HUES64 (cell line): ENCODE results near the gene RNF213.
A peak's percentile ranks its signal among the peaks of the same experiment; 100 is the strongest.
"Not testable (repeated sequence)": the region's sequence is repeated elsewhere in the genome, so short reads cannot be mapped to it uniquely, and the experiment has no call there.

ENCODE experiments used
- H3K27ac ChIP-seq: 2 replicates; pipeline ENCODE4 v1.7.0; 2013; ENCODE audit warnings: low read depth, low read length, inconsistent platforms
- H3K27me3 ChIP-seq: 2 replicates; pipeline ENCODE4 v1.6.1; 2013; ENCODE audit warnings: mild to moderate bottlenecking, low read length; ENCODE audit not compliant: insufficient read depth
- H3K36me3 ChIP-seq: 2 replicates; pipeline ENCODE4 v1.6.1; 2013; ENCODE audit warnings: mild to moderate bottlenecking, low read length; ENCODE audit not compliant: insufficient read depth
- H3K4me1 ChIP-seq: 2 replicates; pipeline ENCODE4 v1.6.1; 2013; ENCODE audit warnings: mild to moderate bottlenecking, low read length, moderate library complexity; ENCODE audit not compliant: insufficient read depth
- H3K4me3 ChIP-seq: 2 replicates; pipeline ENCODE4 v1.5.1; 2013; ENCODE audit warnings: mild to moderate bottlenecking, low read length, moderate library complexity
- H3K9ac ChIP-seq: 2 replicates; pipeline ENCODE4 v1.6.1; 2013; ENCODE audit warnings: mild to moderate bottlenecking, low read depth, low read length
- H3K9me3 ChIP-seq: 2 replicates; pipeline ENCODE4 v1.6.1; 2013; ENCODE audit warnings: low read depth, low read length; ENCODE audit not compliant: insufficient read depth
- WGBS: fragments of 150-250, 120-280 bp; methylation state at CpG from one replicate; pipeline ENCODE4 v1.1.7; 2013; ENCODE audit warnings: missing lambda C conversion rate; 5-methylcytosine and 5-hydroxymethylcytosine counted together

RNF213 gene

GRCh38 chr17:80388601-80389000, 127.9 kb downstream of the RNF213 start:
- peaks cover 83% of the 10 kb centered on the region for H3K36me3 ChIP-seq
- 94% methylated on average over 10 of the region's 10 CpGs for WGBS

GRCh38 chr17:80389011-80389995, 128.7 kb downstream of the RNF213 start:
- Histone ChIP-seq H3K9ac (no peak overlapping the region), H3K4me1 (no peaks in the 10 kb centered on the region), H3K4me3 (no peak overlapping the region), H3K9me3 (no peaks in the 10 kb centered on the region), H3K36me3 (peaks cover 83% of the 10 kb centered on the region), H3K27me3 (no peaks in the 10 kb centered on the region), H3K27ac (no peak overlapping the region)
- 94% methylated on average over 22 of the region's 22 CpGs for WGBS

More at GRCh38 chr17:80388601-80389000, 127.9 kb downstream of the RNF213 start:
- Histone ChIP-seq H3K9ac (no peak overlapping the region), H3K27me3 (no peaks in the 10 kb centered on the region), H3K4me1 (no peaks in the 10 kb centered on the region), H3K4me3 (no peak overlapping the region), H3K27ac (no peak overlapping the region), H3K9me3 (no peaks in the 10 kb centered on the region)

GRCh38 chr17:80393241-80393890, 132.7 kb downstream of the RNF213 start:
- H3K4me1 ChIP-seq = peaks cover 13% of the 10 kb centered on the region; the same call in 1 of the 2 replicates
- H3K27ac ChIP-seq = no peak overlapping the region
- H3K4me3 ChIP-seq = no peak overlapping the region
- peaks cover 52% of the 10 kb centered on the region for H3K36me3 ChIP-seq
- no peaks in the 10 kb centered on the region for H3K9me3 ChIP-seq
- H3K9ac ChIP-seq = no peak overlapping the region
- WGBS = 94% methylated on average over 15 of the region's 15 CpGs
- H3K27me3 ChIP-seq = no peaks in the 10 kb centered on the region

GRCh38 chr17:80393961-80394360, 133.3 kb downstream of the RNF213 start:
- Histone ChIP-seq H3K27ac (no peak overlapping the region), H3K9ac (no peak overlapping the region), H3K4me3 (no peak overlapping the region), H3K36me3 (peaks cover 46% of the 10 kb centered on the region), H3K4me1 (peaks cover 14% of the 10 kb centered on the region; the same call in 1 of the 2 replicates), H3K27me3 (no peaks in the 10 kb centered on the region), H3K9me3 (no peaks in the 10 kb centered on the region)
- 95% methylated on average over 4 of the region's 4 CpGs for WGBS

GRCh38 chr17:80394629-80395216, 134.1 kb downstream of the RNF213 start:
- H3K4me3 ChIP-seq = no peak overlapping the region
- peaks cover 18% of the 10 kb centered on the region; the same call in 1 of the 2 replicates for H3K4me1 ChIP-seq
- H3K36me3 ChIP-seq = peaks cover 39% of the 10 kb centered on the region
- H3K27ac ChIP-seq = no peak overlapping the region
- WGBS = 82% methylated on average over 11 of the region's 11 CpGs
- H3K9me3 ChIP-seq = no peaks in the 10 kb centered on the region
- no peaks in the 10 kb centered on the region for H3K27me3 ChIP-seq
- no peak overlapping the region for H3K9ac ChIP-seq

- 84% methylated on average over 15 of the region's 15 CpGs for WGBS
- Histone ChIP-seq H3K27ac (no peak overlapping the region), H3K4me3 (no peak overlapping the region), H3K9ac (no peak overlapping the region), H3K9me3 (no peaks in the 10 kb centered on the region), H3K36me3 (peaks cover 30% of the 10 kb centered on the region), H3K27me3 (no peaks in the 10 kb centered on the region), H3K4me1 (peaks cover 18% of the 10 kb centered on the region; the same call in 1 of the 2 replicates)
These were observed 134.9 kb downstream of the RNF213 start for GRCh38 chr17:80395402-80396151.

- H3K9ac ChIP-seq = no peak overlapping the region
- 73% methylated on average over 8 of the region's 9 CpGs for WGBS
- H3K4me1 ChIP-seq = peaks cover 18% of the 10 kb centered on the region; the same call in 1 of the 2 replicates
- H3K27me3 ChIP-seq = no peaks in the 10 kb centered on the region
- H3K9me3 ChIP-seq = no peaks in the 10 kb centered on the region
- peaks cover 24% of the 10 kb centered on the region for H3K36me3 ChIP-seq
- no peak overlapping the region for H3K4me3 ChIP-seq
- H3K27ac ChIP-seq = no peak overlapping the region
These were observed 135.7 kb downstream of the RNF213 start for GRCh38 chr17:80396157-80397033.

GRCh38 chr17:80397034-80397387, 136.4 kb downstream of the RNF213 start:
- 91% methylated on average over 6 of the region's 6 CpGs for WGBS
- H3K9ac ChIP-seq = peak overlapping the region; percentile 36; the same call in 1 of the 2 replicates

GRCh38 chr17:80397686-80398085, 137.0 kb downstream of the RNF213 start:
- H3K4me3 ChIP-seq = no peak overlapping the region
- H3K4me1 ChIP-seq = peaks cover 18% of the 10 kb centered on the region; the same call in 1 of the 2 replicates
- H3K9ac ChIP-seq = no peak overlapping the region
- H3K9me3 ChIP-seq = no peaks in the 10 kb centered on the region
- H3K36me3 ChIP-seq = peaks cover 17% of the 10 kb centered on the region
- no peak overlapping the region for H3K27ac ChIP-seq
- H3K27me3 ChIP-seq = no peaks in the 10 kb centered on the region
- WGBS = 85% methylated on average over 10 of the region's 10 CpGs

More at GRCh38 chr17:80397034-80397387, 136.4 kb downstream of the RNF213 start:
- Histone ChIP-seq H3K27ac (no peak overlapping the region), H3K4me1 (peaks cover 18% of the 10 kb centered on the region; the same call in 1 of the 2 replicates), H3K4me3 (no peak overlapping the region), H3K9me3 (no peaks in the 10 kb centered on the region), H3K27me3 (no peaks in the 10 kb centered on the region), H3K36me3 (peaks cover 21% of the 10 kb centered on the region)

GRCh38 chr17:80401086-80401485, 140.4 kb downstream of the RNF213 start:
- not testable (repeated sequence) for H3K27me3 ChIP-seq, H3K9me3 ChIP-seq, H3K36me3 ChIP-seq, H3K9ac ChIP-seq, H3K27ac ChIP-seq, H3K4me3 ChIP-seq
- peaks cover 14% of the 10 kb centered on the region; the same call in 1 of the 2 replicates for H3K4me1 ChIP-seq
- WGBS = 80% methylated on average over 9 of the region's 9 CpGs
